ENCODE measurements around the gene CCHCR1. TPM values are rescaled to one million over a fixed set of nuclear protein-coding genes. Genes with fewer than 3 reads are reported as not detected.

CCHCR1 gene
- total and polyA plus RNA-seq, 2 donors from 2014 or later = 24.1 to 26.2 TPM

- Histone ChIP-seq H3K27me3 (ENCODE audit: control insufficient read depth, insufficient read depth, low read length) (no peaks in the 10 kb centered on the region), H3K9ac (ENCODE audit: low read length in 3 of 3) (peak overlapping the region in 2 of 3 donors; percentile 27 to 64), H3K27ac (ENCODE audit: low read depth in 2 of 2, low read length in 2 of 2) (no peak overlapping the region), H3K9me3 (ENCODE audit: control insufficient read depth in 2 of 3, insufficient read depth in 1 of 3, low read length in 3 of 3) (no peaks in the 10 kb centered on the region), H3K4me1 (ENCODE audit: control insufficient read depth in 2 of 3, insufficient read depth in 2 of 3, low read depth in 1 of 3, low read length in 3 of 3) (peaks cover 0 to 14% (median 6%) of the 10 kb centered on the region in 3 donors), H3K36me3 (ENCODE audit: control insufficient read depth in 2 of 3, insufficient read depth in 3 of 3, low read length in 3 of 3) (no peaks in the 10 kb centered on the region), H3K4me3 (ENCODE audit: low read length in 3 of 3) (peak overlapping the region; percentile 71 to 76 (median 75))
- intact Hi-C loops (cut with DNase I) = no loop called here
- DNase-seq (peak in 2 of 5 donors; percentile 28 to 49), FAIRE-seq (no peak)
- no peak for TF ChIP-seq CTCF (IDR thresholded peaks at IDR 0.05; ENCODE audit: borderline replicate concordance, extremely low read depth, insufficient read depth)
Observed at GRCh38 chr6:31158863-31159855, 1.6 kb upstream of the CCHCR1 start.

- peak; percentile 91 for FAIRE-seq
- Histone ChIP-seq H3K4me3 (ENCODE audit: low read length in 3 of 3) (peak within 1 kb of the TSS; percentile 71 to 88 (median 88)), H3K4me1 (ENCODE audit: control insufficient read depth in 2 of 3, insufficient read depth in 2 of 3, low read depth in 1 of 3, low read length in 3 of 3) (peaks cover 0 to 12% (median 6%) of the 10 kb centered on the region in 3 donors), H3K36me3 (ENCODE audit: control insufficient read depth in 2 of 3, insufficient read depth in 3 of 3, low read length in 3 of 3) (no peaks in the 10 kb centered on the region), H3K27ac (ENCODE audit: low read depth in 2 of 2, low read length in 2 of 2) (peak within 1 kb of the TSS; percentile 60 to 66), H3K27me3 (ENCODE audit: control insufficient read depth, insufficient read depth, low read length) (no peaks in the 10 kb centered on the region), H3K9me3 (ENCODE audit: control insufficient read depth in 2 of 3, insufficient read depth in 1 of 3, low read length in 3 of 3) (no peaks in the 10 kb centered on the region), H3K9ac (ENCODE audit: low read length in 3 of 3) (peak within 1 kb of the TSS; percentile 68 to 77 (median 69))
- TF ChIP-seq CTCF (IDR thresholded peaks at IDR 0.05; ENCODE audit: borderline replicate concordance, extremely low read depth, insufficient read depth) = no peak
- DNase-seq = peak; percentile 99 to 100 (median 100)
- intact Hi-C loops (cut with DNase I) = no loop called here
Observed at GRCh38 chr6:31158140-31158862, 699 bp upstream of the CCHCR1 start, which contains the start of gene TCF19. TSS of gene TCF19 (plus strand) at chr6:31158589. CDS start at chr6:31159470, 881 bp downstream.

- intact Hi-C loops (cut with DNase I) = no loop called here
- H3K27me3 ChIP-seq (ENCODE audit: control insufficient read depth, insufficient read depth, low read length) = no peaks in the 10 kb centered on the region
- H3K9ac ChIP-seq (ENCODE audit: low read length in 3 of 3) = no peak overlapping the region
- peak in 3 of 5 donors; percentile 30 to 62 (median 46) for DNase-seq
- H3K36me3 ChIP-seq (ENCODE audit: control insufficient read depth in 2 of 3, insufficient read depth in 3 of 3, low read length in 3 of 3) = no peaks in the 10 kb centered on the region
- H3K27ac ChIP-seq (ENCODE audit: low read depth in 2 of 2, low read length in 2 of 2) = no peak overlapping the region
- no peak for FAIRE-seq
- H3K4me3 ChIP-seq (ENCODE audit: low read length in 3 of 3) = no peak overlapping the region
- H3K9me3 ChIP-seq (ENCODE audit: control insufficient read depth in 2 of 3, insufficient read depth in 1 of 3, low read length in 3 of 3) = no peaks in the 10 kb centered on the region
- peaks cover 0 to 9% (median 6%) of the 10 kb centered on the region in 3 donors for H3K4me1 ChIP-seq (ENCODE audit: control insufficient read depth in 2 of 3, insufficient read depth in 2 of 3, low read depth in 1 of 3, low read length in 3 of 3)
- no peak for TF ChIP-seq CTCF (IDR thresholded peaks at IDR 0.05; ENCODE audit: borderline replicate concordance, extremely low read depth, insufficient read depth)
Observed at GRCh38 chr6:31156641-31157040, 961 bp downstream of the CCHCR1 start.

All from kidney (tissue), 14 donors.